GM19025 (cell line): Measurements from ENCODE around the gene CEBPZOS.
A peak's percentile ranks its signal among the peaks of the same experiment; 100 is the strongest.

Experiments
- ATAC-seq: cut with Tn5 transposase; IDR thresholded peaks from one replicate; pipeline ENCODE4 v1.9.1; 2021; ENCODE audit warnings: mild to moderate bottlenecking, low read depth, moderate library complexity; ENCODE audit not compliant: unreplicated experiment

CEBPZOS gene

DNA sequence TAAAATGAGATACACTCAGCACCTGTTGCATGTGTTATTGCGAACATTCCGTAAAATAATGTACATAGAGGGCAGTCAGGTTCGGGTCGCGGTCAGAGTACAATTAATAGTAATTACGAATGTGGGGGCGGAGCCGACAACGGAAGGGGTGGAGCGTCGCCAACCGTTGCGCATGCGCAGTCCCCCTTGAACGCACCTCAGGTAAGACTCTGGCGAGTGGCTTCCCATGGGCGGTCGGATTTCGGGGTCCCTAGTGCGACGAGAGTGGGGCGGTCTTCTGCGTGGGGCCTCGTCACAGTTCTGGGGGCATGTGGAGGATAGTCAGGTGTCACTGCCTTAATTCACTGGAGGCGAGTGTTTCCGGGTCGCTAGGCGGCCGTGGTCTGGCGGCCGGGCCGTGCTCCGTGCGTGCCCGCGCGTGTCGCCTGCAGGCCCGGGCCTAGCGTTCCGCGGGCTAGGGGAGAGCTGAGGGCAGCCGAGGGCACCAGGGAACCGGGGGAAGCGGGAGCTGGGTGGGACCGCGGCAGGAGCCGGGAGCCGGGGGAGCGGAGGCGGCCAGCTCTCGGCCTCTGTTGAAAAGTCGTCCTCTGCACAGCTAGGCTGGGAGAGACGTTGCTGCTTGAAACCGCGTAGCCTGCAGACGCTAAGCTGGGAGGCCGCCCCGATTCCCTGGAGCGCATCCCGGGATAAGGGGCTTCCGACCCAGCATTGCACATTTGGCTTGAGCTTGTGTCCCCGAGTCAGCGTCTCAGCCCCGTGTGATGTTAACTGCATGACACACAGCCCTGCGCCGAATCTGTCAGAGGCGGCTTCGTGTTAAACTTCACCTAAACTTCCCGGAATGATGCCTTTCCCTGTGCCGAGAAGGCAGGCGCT lies at the start of gene CEBPZOS:
Gene CEBPZOS, plus strand, starts transcription at position 177 of the 876 bp plus-strand sequence. CDS start 3,209 bp downstream, outside the sequence.
- peak; percentile 69 for ATAC-seq

DNA sequence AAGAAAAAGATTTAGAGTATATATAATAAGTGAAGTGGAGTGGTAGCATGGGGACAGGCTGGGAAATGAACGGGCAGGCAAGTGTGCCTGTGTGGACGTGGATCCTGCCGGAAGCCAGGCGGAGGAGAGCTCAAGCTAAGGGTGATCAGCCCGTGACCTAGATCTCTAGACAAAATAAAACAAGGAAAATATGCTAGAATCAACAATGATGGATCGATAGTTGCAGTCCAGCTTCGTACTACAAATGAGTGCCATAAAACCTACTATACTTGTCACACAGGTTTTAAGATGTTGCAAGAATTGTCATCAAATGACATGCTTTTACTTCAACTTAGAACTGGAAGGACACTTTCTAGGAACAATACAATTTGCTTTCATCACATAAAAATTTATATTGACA lies 48.0 kb upstream of the CEBPZOS start:
- no peak for ATAC-seq

DNA sequence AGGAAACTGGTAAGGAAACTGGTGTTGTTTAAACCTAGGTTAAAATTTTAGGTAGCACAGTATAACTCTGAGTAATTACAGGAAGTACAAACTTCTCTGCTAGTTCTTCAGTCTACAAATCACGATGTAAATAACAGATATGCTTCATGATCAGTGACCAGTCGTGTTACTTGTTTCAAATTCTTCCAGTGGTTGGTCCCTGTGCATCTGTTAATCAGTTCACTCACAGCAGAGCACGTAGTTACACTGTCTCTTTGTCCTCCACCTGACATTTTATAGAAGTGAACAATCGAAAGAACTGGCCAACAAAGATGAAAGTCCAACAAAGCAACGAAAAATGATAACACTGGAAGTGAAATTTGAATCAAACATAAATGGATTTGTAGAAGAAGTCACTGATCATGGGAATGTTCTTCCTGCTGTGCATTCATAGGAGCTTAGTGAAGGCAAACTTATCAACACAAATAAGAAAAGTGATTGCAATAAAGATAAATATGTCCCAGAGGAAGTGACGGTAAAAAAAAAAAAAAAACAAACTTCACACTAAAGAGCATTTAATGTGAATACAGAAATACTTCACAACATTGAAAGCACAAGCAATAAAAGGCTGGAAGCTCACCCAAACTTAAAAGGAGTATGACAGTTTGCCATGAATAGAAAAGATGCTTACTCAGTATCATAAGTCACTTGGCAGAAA lies 46.5 kb upstream of the CEBPZOS start:
- ATAC-seq = no peak

DNA sequence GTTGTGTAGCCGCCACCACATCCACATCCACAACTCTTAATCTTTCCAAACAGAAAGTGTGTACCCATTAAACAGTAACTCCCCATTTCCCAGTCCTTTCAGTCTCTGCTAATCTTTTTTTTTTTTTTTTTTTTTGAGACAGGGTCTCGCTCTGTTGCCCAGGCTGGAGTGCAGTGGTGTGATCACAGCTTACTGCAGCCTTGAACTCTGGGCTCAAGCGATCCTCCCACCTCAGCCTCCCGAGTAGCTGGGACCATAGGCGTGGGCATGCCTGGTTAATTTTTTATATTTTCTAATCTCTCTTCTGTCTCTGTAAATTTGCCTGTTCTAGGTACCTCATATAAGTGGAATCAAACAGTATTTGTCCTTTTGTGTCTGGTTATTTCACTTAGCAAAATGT lies 43.1 kb upstream of the CEBPZOS start:
- no peak for ATAC-seq

DNA sequence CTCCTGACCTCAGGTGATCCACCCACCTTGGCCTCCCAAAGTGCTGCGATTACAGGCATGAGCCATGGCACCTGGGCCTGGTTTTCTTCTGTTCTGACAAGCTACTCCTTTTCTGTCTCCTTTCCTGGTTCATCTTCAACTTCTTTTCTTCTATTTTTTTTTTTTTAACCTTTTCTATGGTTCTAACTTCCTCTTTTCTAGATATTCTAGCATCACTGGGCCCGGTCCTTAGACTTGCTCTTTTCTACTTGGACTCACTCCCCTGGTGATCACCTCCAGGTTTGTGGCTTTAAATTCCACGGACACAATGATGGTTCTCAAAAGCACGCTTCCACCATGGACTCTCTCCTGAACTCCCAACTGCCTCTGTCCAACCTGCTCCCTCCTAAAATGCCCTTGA lies 41.5 kb upstream of the CEBPZOS start:
- no peak for ATAC-seq

DNA sequence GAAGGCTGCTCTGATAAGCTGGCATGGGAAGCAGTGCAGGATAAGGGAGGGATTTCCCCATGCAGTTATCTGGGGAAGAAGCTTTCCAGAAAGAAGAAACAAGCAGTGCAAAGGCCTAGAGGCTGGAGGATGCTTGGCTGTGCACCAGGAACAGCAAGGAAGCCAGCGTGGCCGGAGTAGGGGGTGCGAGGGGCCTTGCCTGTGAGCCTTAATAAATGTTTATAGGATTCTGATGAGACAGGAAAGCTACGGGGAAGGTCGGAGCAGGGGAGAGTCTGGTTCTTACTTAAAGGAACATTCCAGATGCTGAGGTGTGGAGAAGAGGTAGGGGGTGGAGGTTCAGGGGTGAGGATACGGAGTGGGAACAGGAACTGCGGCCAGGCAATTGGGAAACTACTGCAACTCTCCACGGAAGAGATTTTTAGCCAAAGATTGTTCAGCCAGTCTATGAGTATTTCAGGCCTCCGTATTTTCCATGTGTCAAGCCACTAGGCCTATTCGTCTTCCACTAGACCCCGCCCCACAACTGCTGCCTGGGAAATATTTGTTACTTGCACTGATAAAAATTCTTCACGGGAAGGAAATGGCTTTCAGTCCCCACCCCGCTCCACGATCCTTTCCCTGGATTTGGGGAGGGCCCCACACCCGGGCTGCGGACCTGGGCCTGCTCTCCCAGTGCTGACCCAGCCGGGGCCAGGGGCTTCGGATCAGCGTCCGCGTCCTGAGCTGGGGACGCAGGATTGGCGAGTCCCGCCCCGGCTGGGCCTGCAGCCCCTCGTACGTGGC lies 40.0 kb upstream of the CEBPZOS start:
- peak; percentile 31 for ATAC-seq

DNA sequence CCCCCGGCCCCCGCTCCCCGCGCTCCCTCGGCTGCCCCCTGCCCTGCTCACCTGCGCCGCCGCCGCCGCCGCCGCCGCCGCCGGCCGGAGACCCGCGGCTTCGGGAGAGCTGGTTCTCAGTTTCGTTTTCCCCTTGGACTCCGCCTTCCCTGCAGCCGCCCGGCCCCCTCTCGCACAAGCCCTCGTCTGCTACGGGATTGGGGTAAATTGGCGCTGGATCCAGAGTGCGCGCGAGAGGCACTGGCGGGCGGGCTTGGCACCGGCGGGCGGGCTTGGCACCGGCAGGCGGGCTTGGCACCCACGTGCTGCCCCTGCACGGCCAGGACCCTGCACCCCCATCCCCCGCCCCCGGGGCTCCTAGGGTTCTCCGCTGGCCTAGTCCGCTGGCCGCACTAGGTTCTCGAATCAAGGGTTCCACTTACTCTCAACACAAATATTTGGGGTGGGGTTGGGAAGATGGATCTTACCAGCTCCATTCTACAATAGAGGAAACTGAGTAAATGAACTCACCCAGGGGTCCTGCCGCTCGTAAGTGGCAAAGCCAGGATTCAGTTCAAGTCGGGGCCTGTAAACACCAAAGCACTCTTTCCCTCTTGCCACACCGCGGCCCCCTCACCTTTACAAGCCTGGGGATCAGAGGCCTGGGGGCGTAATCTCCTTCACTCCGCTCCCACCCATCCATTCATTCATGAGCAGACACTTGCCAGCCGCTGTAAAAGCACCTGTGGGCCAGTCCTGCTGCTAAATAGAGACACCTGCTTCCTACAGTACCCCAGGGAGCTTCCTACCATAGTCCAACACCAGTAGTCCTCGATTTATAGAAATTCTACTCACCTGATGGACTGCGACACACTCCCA lies 39.2 kb upstream of the CEBPZOS start, which contains the start of gene EIF2AK2:
Gene EIF2AK2, minus strand, starts transcription at position 124 of the 858 bp plus-strand sequence. CDS start 9,174 bp downstream, outside the sequence.
- peak; percentile 93 for ATAC-seq

DNA sequence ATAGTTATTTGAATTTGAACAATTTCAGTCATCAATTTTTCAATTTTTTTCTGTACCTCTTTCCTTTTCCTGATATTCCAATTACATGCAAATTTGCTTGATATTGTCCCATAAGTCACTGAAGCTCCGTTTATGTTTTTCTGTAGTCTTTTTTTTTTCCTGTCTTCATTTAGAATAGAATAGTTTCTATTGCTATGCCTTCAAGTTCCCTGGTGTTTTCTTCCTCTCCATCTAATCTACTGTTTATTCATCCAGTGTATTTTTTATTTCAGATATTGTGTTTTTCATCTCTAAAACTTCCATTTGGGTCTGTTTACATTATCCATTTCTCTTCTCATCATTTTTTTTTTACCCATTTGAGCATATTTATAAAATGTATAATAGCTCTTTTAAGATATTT lies 31.5 kb upstream of the CEBPZOS start:
- ATAC-seq = no peak

DNA sequence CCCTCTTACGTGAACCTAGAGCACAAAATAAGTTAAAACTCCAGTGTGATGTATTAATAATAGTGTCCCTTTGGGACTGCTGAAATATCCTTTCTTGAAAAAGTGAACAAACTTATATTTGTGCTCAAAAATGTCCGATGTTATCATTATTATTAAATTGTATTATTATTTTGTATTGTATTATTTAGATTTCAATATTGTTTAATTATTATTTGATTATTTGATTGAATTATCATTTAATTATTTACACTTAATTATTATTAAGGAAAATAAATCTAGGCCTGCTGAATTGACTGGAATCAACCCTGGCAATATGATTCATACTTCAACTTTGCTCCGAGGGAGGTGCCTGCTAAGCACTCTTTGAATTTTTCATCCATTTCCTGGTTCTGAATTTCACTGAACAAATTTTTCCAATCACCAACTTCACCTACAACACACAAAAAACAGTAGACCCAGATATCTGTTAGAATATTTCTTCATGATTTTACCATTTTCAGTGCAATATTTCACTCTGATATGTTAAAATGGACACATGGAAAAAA lies 28.6 kb upstream of the CEBPZOS start:
- no peak for ATAC-seq

DNA sequence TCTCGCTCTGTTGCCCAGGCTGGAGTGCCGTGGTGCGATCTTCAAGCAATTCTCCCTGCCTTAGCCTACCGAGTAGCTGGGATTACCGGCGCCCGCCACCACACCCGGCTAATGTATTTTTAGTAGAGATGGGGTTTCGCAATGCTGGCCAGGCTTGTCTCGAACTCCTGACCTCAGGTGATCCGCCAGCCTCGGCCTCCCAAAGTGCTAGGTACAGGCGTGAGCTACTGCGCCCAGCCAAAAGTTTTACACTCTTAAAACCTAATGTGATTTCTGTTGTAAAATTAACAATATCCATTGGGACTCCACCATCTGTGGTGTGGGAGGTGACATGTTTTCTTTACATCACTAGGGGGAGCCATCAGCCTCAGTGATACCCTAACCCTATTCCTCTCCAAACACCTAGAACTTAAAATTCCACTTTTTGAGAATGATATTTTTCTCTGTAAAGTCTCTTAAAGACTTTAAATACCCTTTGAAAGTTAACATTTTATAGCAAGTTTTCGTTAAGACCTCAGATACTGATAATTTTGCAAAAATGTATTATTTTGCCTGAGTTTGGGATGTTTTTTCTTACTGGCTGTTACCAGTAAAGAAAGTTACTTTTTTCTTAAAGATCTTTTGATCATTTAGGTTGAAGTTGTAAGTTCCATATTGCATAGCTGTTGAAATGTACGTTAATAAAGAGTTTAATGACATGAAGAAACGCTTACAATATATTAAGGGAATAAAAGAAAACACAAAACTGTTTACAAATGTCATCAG lies 27.9 kb upstream of the CEBPZOS start:
- ATAC-seq = no peak

DNA sequence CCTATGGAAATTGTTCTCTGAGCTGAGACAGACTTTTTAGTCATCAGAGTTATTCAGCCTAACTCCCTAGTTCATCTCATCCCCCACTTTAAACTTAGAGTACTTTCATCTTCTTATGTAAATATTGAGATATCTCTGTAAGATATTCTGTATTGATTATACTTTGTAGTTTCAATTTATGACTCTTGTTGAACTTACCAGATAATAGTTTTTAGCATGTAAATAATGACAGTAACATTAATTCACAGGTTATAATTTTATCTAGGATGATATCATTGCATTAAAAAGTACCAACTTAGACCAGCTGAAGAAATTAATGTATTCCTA lies 24.7 kb upstream of the CEBPZOS start:
- ATAC-seq = no peak

DNA sequence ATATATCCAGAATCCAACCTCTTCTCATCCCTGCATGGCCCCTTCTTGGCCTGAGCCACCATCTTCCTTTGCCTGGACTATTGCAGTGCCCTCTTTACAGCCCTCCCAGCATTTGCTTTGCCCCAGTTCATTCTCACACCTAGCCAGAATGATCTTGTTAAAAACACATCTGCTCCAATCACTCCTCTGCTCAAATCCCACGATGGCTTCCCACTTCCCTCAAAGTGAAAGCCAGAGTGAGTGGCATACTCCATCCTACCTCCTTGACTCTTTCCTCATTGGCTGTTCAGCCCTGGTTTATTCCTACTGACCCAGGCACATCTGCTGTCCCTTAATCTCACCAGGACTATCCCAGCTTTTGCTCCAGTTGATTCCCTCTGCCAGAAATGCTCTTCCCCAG lies 22.6 kb upstream of the CEBPZOS start:
- ATAC-seq = no peak

DNA sequence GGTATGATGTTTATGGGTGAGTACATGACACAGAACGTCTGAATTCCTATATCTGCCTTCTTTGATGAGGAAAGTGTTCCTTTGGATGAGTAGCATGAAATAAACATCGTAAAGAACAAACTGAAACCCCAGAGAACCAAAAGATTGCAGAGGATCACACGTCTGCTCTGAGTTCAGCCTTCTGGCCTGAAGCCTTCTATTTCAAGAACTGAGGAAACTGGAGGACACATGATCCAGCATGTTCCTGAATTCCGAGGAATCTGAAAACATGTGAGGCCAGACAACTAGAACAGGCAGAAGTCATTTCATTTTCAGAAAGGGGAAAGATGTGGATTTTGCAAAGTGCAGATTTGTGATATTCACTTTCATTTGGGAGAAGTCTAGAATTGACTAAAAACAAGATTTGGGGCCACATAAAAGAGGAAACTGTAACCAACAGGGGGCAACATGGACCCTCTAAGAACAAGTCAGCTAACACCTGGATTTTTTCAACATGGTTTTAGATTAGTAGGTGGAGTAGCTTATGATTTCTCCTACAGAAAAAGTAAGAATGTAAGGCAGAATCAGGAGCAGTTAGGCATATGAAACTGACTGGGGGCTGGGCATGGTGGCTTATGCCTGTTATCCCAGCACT lies 16.2 kb upstream of the CEBPZOS start:
- ATAC-seq = no peak

DNA sequence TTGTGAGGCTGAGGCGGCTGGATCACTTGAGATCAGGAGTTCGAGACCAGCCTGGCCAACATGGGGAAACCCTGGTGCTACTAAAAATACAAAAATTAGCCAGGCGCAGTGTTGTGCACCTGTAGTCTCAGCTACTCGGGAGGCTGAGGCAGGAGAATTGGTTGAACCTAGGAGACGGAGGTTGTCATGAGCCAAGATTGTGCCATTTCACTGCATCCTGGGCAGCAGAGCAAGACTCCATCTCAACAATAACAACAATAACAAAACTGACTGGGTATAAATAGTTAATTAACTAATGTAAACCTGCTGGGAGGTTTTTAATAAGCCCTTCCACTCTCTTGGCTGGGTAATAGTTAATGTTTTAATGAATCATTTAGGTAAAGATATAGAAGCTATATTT lies 15.7 kb upstream of the CEBPZOS start:
- no peak for ATAC-seq

DNA sequence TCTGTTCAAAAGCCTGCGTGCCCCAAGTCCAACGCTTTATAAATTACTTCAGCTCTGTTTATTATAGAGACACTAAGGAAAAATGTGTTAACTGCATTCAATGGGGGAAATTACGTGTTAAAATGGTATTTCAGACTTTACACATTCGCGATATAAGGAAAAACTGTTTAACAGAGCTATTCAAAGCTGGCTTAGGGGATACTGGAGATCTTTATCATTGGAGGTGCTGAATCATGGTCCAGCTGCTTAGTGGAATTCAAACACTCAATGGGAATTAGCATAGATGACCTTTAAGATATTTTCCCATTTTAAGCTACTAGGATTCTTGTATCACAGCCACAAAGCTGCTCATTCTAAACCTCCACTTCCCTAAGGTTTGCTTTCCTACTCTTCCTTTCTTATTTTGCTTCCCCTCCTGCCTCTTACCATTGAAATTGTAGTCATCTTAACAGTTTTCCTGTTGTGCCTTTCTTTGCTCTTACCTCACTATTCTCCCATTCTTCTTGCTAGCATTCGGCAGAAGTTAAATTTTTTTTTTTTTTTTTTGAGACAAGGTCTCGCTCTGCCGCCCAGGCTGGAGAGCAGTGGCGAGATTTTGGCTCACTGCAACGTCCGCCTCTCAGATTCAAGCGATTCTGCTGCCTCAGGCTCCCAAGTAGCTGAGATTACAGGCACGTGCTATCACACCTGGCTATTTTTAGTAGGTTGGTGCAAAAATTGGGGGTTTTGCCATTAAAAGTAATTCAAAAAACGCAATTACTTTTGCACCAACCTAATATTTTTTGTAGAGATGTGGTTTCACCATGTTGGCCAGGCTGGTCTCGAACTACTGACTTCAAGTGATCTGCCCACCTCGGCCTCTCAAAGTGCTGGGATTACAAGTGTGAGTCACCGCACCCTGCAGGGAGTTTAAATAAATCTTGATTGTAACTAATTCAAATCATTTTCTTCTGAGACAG lies 14.3 kb upstream of the CEBPZOS start:
- ATAC-seq = no peak

DNA sequence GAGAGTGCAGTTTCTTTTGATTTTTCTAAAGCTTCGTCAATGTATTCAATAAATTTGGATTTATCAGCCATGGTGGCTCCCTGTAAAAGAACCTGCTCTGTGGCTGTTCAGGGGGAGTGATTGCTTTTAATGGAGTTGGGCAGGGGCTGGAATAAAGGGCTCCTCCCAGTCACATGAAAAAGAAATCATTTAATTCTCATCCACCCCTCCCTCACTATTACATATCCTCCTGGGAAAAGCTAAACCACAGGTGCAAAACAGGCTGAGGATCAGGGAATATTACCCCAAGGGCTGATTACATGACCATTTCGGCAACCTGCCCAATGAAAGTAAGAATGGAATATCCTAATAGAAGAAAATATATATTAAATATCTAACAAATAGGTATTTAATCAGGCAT lies 7.7 kb upstream of the CEBPZOS start, which contains the start of gene SULT6B1:
Gene SULT6B1, minus strand, starts transcription at position 101 of the 400 bp plus-strand sequence. Its CDS starts 30 bp downstream, at position 71.
- ATAC-seq = no peak

DNA sequence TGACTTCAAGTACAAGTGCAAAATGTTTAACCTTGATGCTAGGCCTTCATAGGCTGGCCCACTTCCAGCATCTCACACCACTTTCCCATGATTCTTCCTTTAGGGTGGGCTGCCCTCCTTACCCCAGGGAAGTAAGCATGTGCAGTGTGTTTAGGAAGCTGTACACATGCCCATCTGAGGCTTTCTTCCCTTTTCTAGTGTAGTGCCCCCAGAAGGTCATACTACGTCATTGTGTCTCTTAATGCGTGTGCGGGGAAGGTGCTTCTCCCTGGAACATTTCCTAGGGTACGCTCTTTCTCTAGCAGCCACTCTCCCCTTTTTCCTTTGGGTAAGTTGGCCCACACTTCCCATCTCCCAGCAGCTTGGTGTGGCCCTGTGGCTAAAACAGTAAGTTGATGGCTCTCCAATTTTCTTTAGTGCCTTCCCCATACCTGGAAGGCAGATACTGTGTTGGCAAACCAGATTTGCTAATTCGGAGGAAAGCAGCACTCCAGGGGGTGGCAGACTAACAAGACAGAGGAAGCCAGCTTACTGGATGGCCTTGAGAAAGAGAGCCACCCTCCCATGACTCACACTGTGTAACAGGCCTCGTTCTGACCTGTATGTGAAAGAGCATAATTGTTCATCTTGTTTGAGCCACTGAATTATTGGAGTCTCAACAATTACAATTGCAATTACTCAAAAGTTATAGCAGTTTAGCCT lies 6.7 kb upstream of the CEBPZOS start:
- ATAC-seq = no peak
